Ovary (tissue), 9 donors: ENCODE data around the gene NECTIN1. TPM values are rescaled to one million over a fixed set of nuclear protein-coding genes. Genes with fewer than 3 reads are reported as not detected.

Source experiments
- DNase-seq, 5 donors: peaks; one replicate each; pipeline ENCODE4 v3.0.0-alpha.2; 2019 to 2020
- H3K27ac ChIP-seq, 2 donors: fragments of 200-600 bp; one replicate each; pipeline versions ENCODE4 v1.5.1 to v1.8.0; 2019 to 2022
- H3K27me3 ChIP-seq: fragments of 200-600 bp; one replicate; pipeline ENCODE4 v1.8.0; 2022
- H3K36me3 ChIP-seq: fragments of 200-600 bp; sonication (generic); one replicate; pipeline ENCODE4 v1.5.1; 2019
- H3K4me1 ChIP-seq: one replicate; pipeline ENCODE4 v1.8.1; 2013; ENCODE audit warnings: mild to moderate bottlenecking, moderate library complexity; ENCODE audit not compliant: insufficient read depth
- H3K4me3 ChIP-seq: fragments of 200-600 bp; sonication (generic); one replicate; pipeline ENCODE4 v1.5.1; 2017
- H3K9me3 ChIP-seq, 2 donors: fragments of 200-600 bp in 1 of 2; sonication (generic) in 1 of 2; one replicate each; pipeline versions ENCODE4 v1.5.1 to v1.8.1; 2013 to 2019; ENCODE audit warnings: mild to moderate bottlenecking in 1 of 2, moderate library complexity in 1 of 2
- CTCF ChIP-seq, 3 donors: fragments of 450-650 bp in 2 of 3; fragments of 200-600 bp in 1 of 3; IDR thresholded peaks; one replicate each; pipeline versions ENCODE4 v1.5.1 to v1.8.0; 2016 to 2022; ENCODE audit warnings: antibody characterized with exemption in 3 of 3, mild to moderate bottlenecking in 1 of 3
- EP300 ChIP-seq: sonication (generic); formaldehyde crosslinking; IDR thresholded peaks from one replicate; pipeline ENCODE4 v1.6.1; 2017; ENCODE audit warnings: antibody characterized with exemption
- POLR2A ChIP-seq: fragments of 450-650 bp; IDR thresholded peaks from one replicate; pipeline ENCODE4 v1.6.1; 2017; ENCODE audit warnings: antibody characterized with exemption, mild to moderate bottlenecking, moderate library complexity
- WGBS, 3 donors: extraction: QIAGEN DNeasy Blood & Tissue Kit in 1 of 3; methylation state at CpG; one replicate each; pipeline versions ENCODE4 v1.1.5 to v1.1.7; 2013 to 2017; 5-methylcytosine and 5-hydroxymethylcytosine counted together
- intact Hi-C, 4 donors: fragments of 100-400 bp; cut with DNase I; formaldehyde crosslinking; loops; one replicate each; pipeline versions ENCODE4 v1.11.0 to v1.15.1; 2022 to 2023
- polyA plus RNA-seq, 2 donors: library from polyadenylated mRNA; stranded (reverse); fragments of 200-250 nt in 1 of 2; fragments of 350-450 nt in 1 of 2; fragmentation: Illumina TruSeq in 1 of 2; extraction: RNeasy Lipid Tissue Mini Kit (QIAGEN cat#74804) in 1 of 2; gene quantifications; one replicate each; pipeline ENCODE4 v1.2.3, GENCODE V29; 2013 to 2014
- total RNA-seq, 7 donors: library from RNA; depleted of rRNA in 2 of 7; stranded (reverse); fragments of >200 nt in 2 of 7; fragmentation: NEBNext Ultra II Directional in 3 of 7; extraction: Animal tissue kit (Norgen Biotek cat#: 25700) in 3 of 7; gene quantifications; one replicate each; pipeline versions ENCODE4 v1.1.0 to v1.2.4, GENCODE V29; 2016 to 2023
- donor health status: DM: no; HTN: no; CAD: no; lungs with moderate emphysema.
- donor health status: DM: no; HTN: no; CAD: no.
- donor health status: Bipolar disorder and iron deficiency.
- donor health status: DM: yes; HTN: yes; CAD: no.
- donor health status: DM: no; HTN: no; CAD: no.
- donor health status: DM: yes; HTN: yes; CAD: no.

NECTIN1 gene
- total and polyA plus RNA-seq, 9 donors, result 1.5 to 12.1 (median 5.7) TPM

GRCh38 chr11:119643876-119644225 is 85.1 kb downstream of the NECTIN1 start:
- Histone ChIP-seq H3K4me3 (no peak overlapping the region), H3K9me3 (no peaks in the 10 kb centered on the region), H3K36me3 (no peaks in the 10 kb centered on the region), H3K27me3 (no peaks in the 10 kb centered on the region), H3K4me1 (no peaks in the 10 kb centered on the region), H3K27ac (no peak overlapping the region)
- DNase-seq, result no peak
- TF ChIP-seq CTCF (IDR thresholded peaks at IDR 0.05) (no peak), POLR2A (no peak), EP300 (no peak)
- 93 to 96% (median 95%) methylated on average over 5 of the region's 5 CpGs for WGBS, 3 donors
- intact Hi-C loops, result no loop called here

DNA sequence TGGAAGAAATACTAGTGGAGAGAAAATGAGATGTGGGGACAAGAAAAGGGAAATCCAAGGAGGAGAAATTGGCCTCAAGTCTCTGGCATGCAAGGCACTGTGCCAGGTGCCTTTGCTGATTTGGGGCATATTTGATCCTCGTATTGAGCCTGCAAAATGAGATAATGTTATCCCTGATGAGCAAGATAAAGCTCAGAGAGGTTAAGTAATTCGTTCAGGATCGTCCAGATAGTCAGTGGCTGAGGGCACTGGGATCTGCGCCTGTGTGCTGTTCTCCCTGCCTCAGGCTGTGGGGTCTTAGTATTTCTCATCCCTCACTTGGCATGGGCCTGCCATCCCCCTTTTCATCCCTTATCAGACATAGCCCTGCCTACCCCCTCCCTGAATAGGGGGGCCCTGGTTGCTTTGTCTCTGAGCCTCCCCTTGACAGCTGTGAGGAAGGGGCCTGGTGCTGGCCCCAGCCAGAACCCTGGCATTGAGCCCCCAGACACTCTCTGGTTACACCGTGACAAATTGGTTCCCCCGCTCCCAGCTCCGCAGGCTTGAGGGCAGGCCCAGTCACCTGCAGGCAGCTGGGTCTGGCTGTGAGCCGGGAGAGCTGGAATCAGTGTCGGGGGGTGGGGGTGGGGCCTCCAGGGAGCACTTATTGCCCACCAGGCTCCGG is 85.7 kb downstream of the NECTIN1 start:
- Histone ChIP-seq H3K4me1 (no peaks in the 10 kb centered on the region), H3K27me3 (no peaks in the 10 kb centered on the region), H3K27ac (no peak overlapping the region), H3K9me3 (no peaks in the 10 kb centered on the region), H3K4me3 (no peak overlapping the region), H3K36me3 (no peaks in the 10 kb centered on the region)
- TF ChIP-seq CTCF (IDR thresholded peaks at IDR 0.05), result no peak
- TF ChIP-seq EP300, result no peak
- no peak for TF ChIP-seq POLR2A
- intact Hi-C loops, result no loop called here
- no peak for DNase-seq
- WGBS, 3 donors, result 64 to 80% (median 71%) methylated on average over 8 to 10 of the region's 10 CpGs

DNA sequence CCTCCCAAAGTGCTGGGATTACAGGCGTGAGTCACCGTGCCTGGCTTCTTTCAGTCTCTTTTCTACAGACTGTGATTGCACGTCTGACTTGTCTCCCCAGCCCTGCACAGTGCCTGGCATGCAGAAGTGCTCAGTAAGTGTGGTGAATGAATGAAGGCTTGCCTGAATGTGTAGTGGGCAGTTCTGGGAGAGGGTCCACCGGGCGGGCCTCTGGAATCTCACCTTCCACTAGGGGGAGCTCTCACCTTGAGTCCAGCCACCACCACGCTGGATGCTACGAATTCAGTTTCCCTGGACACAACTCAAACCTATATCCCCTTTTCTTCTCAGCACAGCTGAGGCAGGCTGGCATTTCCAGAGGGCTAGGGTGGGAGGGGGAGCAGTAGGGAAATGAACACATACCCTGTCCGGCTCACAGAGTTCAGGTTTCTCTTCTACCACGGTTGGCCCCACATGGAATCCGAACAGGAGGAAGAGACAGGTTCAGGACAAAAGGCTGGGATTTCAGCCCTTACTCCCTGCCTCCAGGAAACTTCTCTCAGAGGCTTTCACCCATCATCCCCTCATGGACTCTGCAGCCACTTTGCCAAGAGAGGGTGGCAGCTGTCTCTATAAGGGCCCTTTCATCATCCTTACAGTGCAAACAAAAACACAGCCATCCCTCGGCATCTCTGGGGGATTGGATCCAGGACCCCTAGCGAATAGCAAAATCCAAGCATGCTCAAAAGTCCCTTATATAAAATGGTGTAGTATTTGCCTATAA is 86.8 kb downstream of the NECTIN1 start:
- H3K27ac ChIP-seq, result no peak overlapping the region
- TF ChIP-seq POLR2A, result no peak
- no peak for TF ChIP-seq EP300
- TF ChIP-seq CTCF (IDR thresholded peaks at IDR 0.05), result no peak
- no peaks in the 10 kb centered on the region for H3K4me1 ChIP-seq
- H3K9me3 ChIP-seq, result no peaks in the 10 kb centered on the region
- H3K4me3 ChIP-seq, result no peak overlapping the region
- H3K27me3 ChIP-seq, result no peaks in the 10 kb centered on the region
- 63 to 73% (median 69%) methylated on average over 11 to 12 of the region's 12 CpGs for WGBS, 3 donors
- no peak for DNase-seq
- intact Hi-C loops, result no loop called here
- H3K36me3 ChIP-seq, result no peaks in the 10 kb centered on the region

- WGBS, 3 donors, result 33 to 34% (median 34%) methylated on average over 6 of the region's 6 CpGs
- Histone ChIP-seq H3K27ac (no peak overlapping the region), H3K4me3 (no peak overlapping the region), H3K9me3 (no peaks in the 10 kb centered on the region), H3K4me1 (no peaks in the 10 kb centered on the region), H3K36me3 (no peaks in the 10 kb centered on the region), H3K27me3 (no peaks in the 10 kb centered on the region)
- DNase-seq, result no peak
- TF ChIP-seq POLR2A (no peak), CTCF (IDR thresholded peaks at IDR 0.05) (no peak), EP300 (no peak)
- intact Hi-C loops, result no loop called here
Measured at GRCh38 chr11:119640541-119640940, 88.5 kb downstream of the NECTIN1 start.
